Loucy (cell line): ENCODE results near the gene F3.

Experiments
- H2AFZ ChIP-seq: fragments of 200-600 bp; sonication (generic); 2 replicates; pipeline ENCODE4 v1.6.0; 2016; ENCODE audit warnings: antibody characterized with exemption, mild to moderate bottlenecking, low read length, moderate library complexity
- H3F3A ChIP-seq: fragments of 200-600 bp; 2 replicates; pipeline ENCODE4 v1.6.0; 2016; ENCODE audit warnings: antibody characterized with exemption, low read depth, mild to moderate bottlenecking
- H3K27me3 ChIP-seq: fragments of 200-600 bp; sonication (generic); 2 replicates; pipeline ENCODE4 v1.6.1; 2014; ENCODE audit warnings: low read length, mild to moderate bottlenecking; ENCODE audit not compliant: insufficient read depth, poor library complexity, severe bottlenecking
- H3K36me3 ChIP-seq: fragments of 200-600 bp; sonication (generic); 2 replicates; pipeline ENCODE4 v1.6.1; 2016; ENCODE audit warnings: low read length; ENCODE audit not compliant: insufficient read depth
- H3K4me1 ChIP-seq: fragments of 200-600 bp; sonication (generic); 2 replicates; pipeline ENCODE4 v1.5.1; 2014; ENCODE audit warnings: low read length, mild to moderate bottlenecking; ENCODE audit not compliant: insufficient read depth, poor library complexity, severe bottlenecking
- H3K4me2 ChIP-seq: fragments of 200-600 bp; sonication (generic); 2 replicates; pipeline ENCODE4 v1.6.0; 2014; ENCODE audit warnings: antibody characterized with exemption, low read length, low read depth, mild to moderate bottlenecking; ENCODE audit not compliant: poor library complexity, severe bottlenecking
- H3K4me3 ChIP-seq: fragments of 200-600 bp; sonication (generic); 2 replicates; pipeline ENCODE4 v1.5.1; 2014; ENCODE audit warnings: low read length, mild to moderate bottlenecking, mixed read lengths; ENCODE audit not compliant: poor library complexity, severe bottlenecking
- H3K79me2 ChIP-seq: fragments of 200-600 bp; sonication (generic); 2 replicates; pipeline ENCODE4 v1.6.1; 2014; ENCODE audit warnings: low read length; ENCODE audit not compliant: insufficient read depth
- H3K9ac ChIP-seq: fragments of 200-600 bp; sonication (generic); 2 replicates; pipeline ENCODE4 v1.6.0; 2014; ENCODE audit warnings: mild to moderate bottlenecking, low read depth, low read length, moderate library complexity; ENCODE audit not compliant: poor library complexity, severe bottlenecking
- H3K9me2 ChIP-seq: fragments of 200-600 bp; sonication (generic); replicated peaks from 2 replicates; pipeline ENCODE4 v1.6.1; 2016; ENCODE audit warnings: low read depth, low read length, mixed read lengths
- H3K9me3 ChIP-seq: fragments of 200-600 bp; sonication (generic); 2 replicates; pipeline ENCODE4 v1.6.1; 2014; ENCODE audit warnings: mild to moderate bottlenecking, antibody characterized with exemption, low read length, low read depth; ENCODE audit not compliant: insufficient read depth
- H4K20me1 ChIP-seq: fragments of 200-600 bp; sonication (generic); 2 replicates; pipeline ENCODE4 v1.6.0; 2014; ENCODE audit warnings: antibody characterized with exemption, low read length, mild to moderate bottlenecking; ENCODE audit not compliant: insufficient read depth, poor library complexity, severe bottlenecking
- CTCF ChIP-seq: fragments of 200-600 bp; sonication (generic); conservative IDR thresholded peaks from 2 replicates; pipeline ENCODE4 v1.5.1; 2014; ENCODE audit warnings: mild to moderate bottlenecking, antibody characterized with exemption, low read length
- EZH2phosphoT487 ChIP-seq: fragments of 200-600 bp; IDR thresholded peaks from 2 replicates; pipeline ENCODE4 v1.6.1; 2018; ENCODE audit warnings: antibody characterized with exemption, mild to moderate bottlenecking, moderate library complexity, borderline replicate concordance

Gene F3

GRCh38 chr1:94551449-94551848 is 9.9 kb upstream of the F3 start:
- TF ChIP-seq EZH2phosphoT487: no peak
- TF ChIP-seq CTCF: no peak
- no peaks in the 10 kb centered on the region for H3K9me3 ChIP-seq
- H3K4me2 ChIP-seq: no peak overlapping the region
- H2AFZ ChIP-seq: no peak overlapping the region
- H4K20me1 ChIP-seq: no peaks in the 10 kb centered on the region
- H3K4me1 ChIP-seq: no peaks in the 10 kb centered on the region
- no peaks in the 10 kb centered on the region for H3K27me3 ChIP-seq
- no peak overlapping the region for H3K4me3 ChIP-seq
- no peaks in the 10 kb centered on the region for H3F3A ChIP-seq
- no peak overlapping the region for H3K9ac ChIP-seq
- H3K36me3 ChIP-seq: no peaks in the 10 kb centered on the region
- no peaks in the 10 kb centered on the region for H3K9me2 ChIP-seq
- H3K79me2 ChIP-seq: no peaks in the 10 kb centered on the region

GRCh38 chr1:94550800-94551241 is 9.3 kb upstream of the F3 start:
- Histone ChIP-seq H3K4me1 (no peaks in the 10 kb centered on the region), H3K27me3 (no peaks in the 10 kb centered on the region), H3K4me2 (no peak overlapping the region), H3K79me2 (no peaks in the 10 kb centered on the region), H3K9me3 (no peaks in the 10 kb centered on the region), H3K9me2 (no peaks in the 10 kb centered on the region), H3K4me3 (no peak overlapping the region), H3K36me3 (no peaks in the 10 kb centered on the region), H4K20me1 (no peaks in the 10 kb centered on the region), H3K9ac (no peak overlapping the region), H3F3A (no peaks in the 10 kb centered on the region), H2AFZ (no peak overlapping the region)
- no peak for TF ChIP-seq CTCF
- TF ChIP-seq EZH2phosphoT487: no peak

GRCh38 chr1:94550396-94550795 is 8.8 kb upstream of the F3 start:
- H3K4me3 ChIP-seq: no peak overlapping the region

More at GRCh38 chr1:94550396-94550795, 8.8 kb upstream of the F3 start:
- no peaks in the 10 kb centered on the region for H3K79me2 ChIP-seq
- no peaks in the 10 kb centered on the region for H3K4me1 ChIP-seq
- no peaks in the 10 kb centered on the region for H3K9me3 ChIP-seq
- no peaks in the 10 kb centered on the region for H3K9me2 ChIP-seq
- H3K36me3 ChIP-seq: no peaks in the 10 kb centered on the region
- H4K20me1 ChIP-seq: no peaks in the 10 kb centered on the region
- TF ChIP-seq CTCF: no peak
- TF ChIP-seq EZH2phosphoT487: no peak
- H3K4me2 ChIP-seq: no peak overlapping the region
- H3F3A ChIP-seq: no peaks in the 10 kb centered on the region
- H3K27me3 ChIP-seq: no peaks in the 10 kb centered on the region
- H2AFZ ChIP-seq: no peak overlapping the region
- no peak overlapping the region for H3K9ac ChIP-seq
